Chondrocyte (in vitro differentiated cells): ENCODE data around the gene CELF3. TPM values are rescaled to one million over a fixed set of nuclear protein-coding genes. Genes with fewer than 3 reads are reported as not detected.

Experiments
- DNase-seq: peaks from one replicate; pipeline ENCODE4 v3.0.0; 2021; ENCODE audit warnings: mixed read lengths, low spot score
- H3K27ac Mint-ChIP-seq: one replicate; pipeline ENCODE4 v1.8.0; 2021; ENCODE audit warnings: mild to moderate bottlenecking, moderate library complexity, mixed read lengths; ENCODE audit not compliant: unreplicated experiment
- H3K27me3 Mint-ChIP-seq: 2 replicates; pipeline ENCODE4 v1.8.0; 2021; ENCODE audit warnings: low read depth, mixed read lengths
- H3K36me3 Mint-ChIP-seq: 2 replicates; pipeline ENCODE4 v1.8.0; 2021; ENCODE audit warnings: low read depth, mixed read lengths
- H3K4me1 Mint-ChIP-seq: 2 replicates; pipeline ENCODE4 v1.8.0; 2021; ENCODE audit warnings: low read depth, mild to moderate bottlenecking, mixed read lengths
- H3K4me3 Mint-ChIP-seq: one replicate; pipeline ENCODE4 v1.8.0; 2021; ENCODE audit warnings: mild to moderate bottlenecking, moderate library complexity, mixed read lengths; ENCODE audit not compliant: unreplicated experiment
- H3K9me3 Mint-ChIP-seq: 2 replicates; pipeline ENCODE4 v1.8.0; 2021; ENCODE audit warnings: low read depth, mixed read lengths
- total RNA-seq: library from RNA; stranded (reverse); gene quantifications from 3 replicates; pipeline ENCODE4 v1.2.1, GENCODE V29; 2021
- TF ChIP-seq, protein P1 (sequence below): fragments of 200-600 bp; sonication (generic); IDR thresholded peaks from 2 replicates; pipeline ENCODE4 v1.5.0; 2021; ENCODE audit warnings: antibody characterized with exemption, mild to moderate bottlenecking, moderate library complexity

Gene CELF3
- total RNA-seq, 1 donor from 2014 or later, result not detected

GRCh38 chr1:151728151-151729054 is 11.8 kb upstream of the CELF3 start:
- Mint-ChIP-seq H3K36me3 (peaks cover 3% of the 10 kb centered on the region), H3K4me3 (peak overlapping the region; percentile 43), H3K9me3 (no peaks in the 10 kb centered on the region), H3K27me3 (peaks cover 12% of the 10 kb centered on the region), H3K27ac (no peak overlapping the region), H3K4me1 (peaks cover 10% of the 10 kb centered on the region)
- no peak for DNase-seq
- TF ChIP-seq, protein P1, sequence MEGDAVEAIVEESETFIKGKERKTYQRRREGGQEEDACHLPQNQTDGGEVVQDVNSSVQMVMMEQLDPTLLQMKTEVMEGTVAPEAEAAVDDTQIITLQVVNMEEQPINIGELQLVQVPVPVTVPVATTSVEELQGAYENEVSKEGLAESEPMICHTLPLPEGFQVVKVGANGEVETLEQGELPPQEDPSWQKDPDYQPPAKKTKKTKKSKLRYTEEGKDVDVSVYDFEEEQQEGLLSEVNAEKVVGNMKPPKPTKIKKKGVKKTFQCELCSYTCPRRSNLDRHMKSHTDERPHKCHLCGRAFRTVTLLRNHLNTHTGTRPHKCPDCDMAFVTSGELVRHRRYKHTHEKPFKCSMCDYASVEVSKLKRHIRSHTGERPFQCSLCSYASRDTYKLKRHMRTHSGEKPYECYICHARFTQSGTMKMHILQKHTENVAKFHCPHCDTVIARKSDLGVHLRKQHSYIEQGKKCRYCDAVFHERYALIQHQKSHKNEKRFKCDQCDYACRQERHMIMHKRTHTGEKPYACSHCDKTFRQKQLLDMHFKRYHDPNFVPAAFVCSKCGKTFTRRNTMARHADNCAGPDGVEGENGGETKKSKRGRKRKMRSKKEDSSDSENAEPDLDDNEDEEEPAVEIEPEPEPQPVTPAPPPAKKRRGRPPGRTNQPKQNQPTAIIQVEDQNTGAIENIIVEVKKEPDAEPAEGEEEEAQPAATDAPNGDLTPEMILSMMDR, result no peak

GRCh38 chr1:151723726-151724370 is 7.2 kb upstream of the CELF3 start:
- TF ChIP-seq, protein P1, result no peak
- peaks cover 28% of the 10 kb centered on the region for H3K4me1 Mint-ChIP-seq
- DNase-seq, result no peak
- no peak overlapping the region for H3K4me3 Mint-ChIP-seq
- peaks cover 3% of the 10 kb centered on the region for H3K36me3 Mint-ChIP-seq
- H3K27ac Mint-ChIP-seq, result no peak overlapping the region
- no peaks in the 10 kb centered on the region for H3K9me3 Mint-ChIP-seq
- H3K27me3 Mint-ChIP-seq, result peaks cover 12% of the 10 kb centered on the region

GRCh38 chr1:151721788-151722510 is 5.3 kb upstream of the CELF3 start:
- H3K27ac Mint-ChIP-seq, result no peak overlapping the region
- H3K36me3 Mint-ChIP-seq, result peaks cover 5% of the 10 kb centered on the region
- no peaks in the 10 kb centered on the region for H3K9me3 Mint-ChIP-seq
- TF ChIP-seq, protein P1, result no peak
- peak overlapping the region; percentile 73 for H3K4me3 Mint-ChIP-seq
- H3K27me3 Mint-ChIP-seq, result peaks cover 24% of the 10 kb centered on the region
- peaks cover 35% of the 10 kb centered on the region for H3K4me1 Mint-ChIP-seq
- DNase-seq, result no peak

DNA sequence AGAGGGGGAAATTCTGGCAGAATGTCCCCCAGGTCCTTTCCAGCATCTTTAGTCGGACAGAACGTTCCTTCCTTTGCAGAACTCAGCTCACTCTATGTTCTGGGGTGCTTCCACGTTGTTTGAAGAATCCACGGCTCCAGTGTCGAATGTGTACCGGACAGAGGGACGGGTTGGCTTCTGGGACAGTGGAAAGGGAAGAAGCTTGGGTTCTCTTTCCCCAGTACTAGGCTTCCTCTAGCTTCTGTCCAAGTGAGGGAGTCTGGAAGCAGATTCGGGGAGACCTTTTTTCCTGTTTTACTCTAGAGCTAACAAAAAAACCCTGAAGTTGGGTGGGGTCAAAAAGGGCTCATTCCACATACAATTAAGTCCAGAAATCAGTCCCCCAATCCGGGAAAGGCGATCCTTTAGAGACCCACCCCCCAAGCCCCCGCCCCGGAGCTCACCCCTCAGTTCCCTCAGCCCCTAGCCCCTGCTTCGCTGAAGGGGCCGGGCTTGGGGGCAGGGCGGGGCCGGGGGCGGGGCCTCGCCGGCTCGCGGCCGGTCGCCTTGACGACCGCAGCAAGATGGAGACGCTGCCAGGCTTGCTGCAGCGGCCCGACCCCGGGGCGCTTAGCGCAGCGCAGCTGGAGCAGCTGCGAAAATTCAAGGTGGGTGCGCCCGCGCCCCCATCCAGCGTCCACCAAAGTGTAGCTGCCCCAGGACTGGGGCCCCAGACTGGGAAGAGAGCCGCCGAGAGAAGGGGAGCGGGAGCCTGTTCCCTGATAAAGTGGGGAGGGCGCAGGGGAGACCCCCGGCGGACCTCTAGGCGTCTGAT is 4.6 kb upstream of the CELF3 start, which contains the start of gene RIIAD1:
Gene RIIAD1, plus strand, starts transcription at position 549 of the 814 bp plus-strand sequence. Its CDS starts 15 bp downstream, at position 564.
- no peak for DNase-seq
- Mint-ChIP-seq H3K36me3 (peaks cover 5% of the 10 kb centered on the region), H3K4me1 (peaks cover 38% of the 10 kb centered on the region), H3K4me3 (peak within 1 kb of the TSS; percentile 73), H3K27ac (peak within 1 kb of the TSS; percentile 74), H3K27me3 (peaks cover 27% of the 10 kb centered on the region), H3K9me3 (no peaks in the 10 kb centered on the region)
- TF ChIP-seq, protein P1, result no peak
